Stimulated activated CD8-positive, alpha-beta memory T cell treated with anti-CD3 and anti-CD28 coated beads, Interleukin-4, amount 100 ng/mL, for 24 hours (primary cell): ENCODE data around the gene PNPLA2.
A peak's percentile ranks its signal among the peaks of the same experiment; 100 is the strongest.

ENCODE experiments used
- DNase-seq: peaks from one replicate; pipeline ENCODE4 v3.0.0-alpha.2; 2020; ENCODE audit warnings: low read depth

PNPLA2 gene

GRCh38 chr11:818396-819128, at the start of gene PNPLA2:
TSS of gene PNPLA2 (plus strand) at chr11:818914. CDS start at chr11:819719, 805 bp downstream.
- no peak for DNase-seq

GRCh38 chr11:769887-770641, 48.6 kb upstream of the PNPLA2 start:
- no peak for DNase-seq

GRCh38 chr11:770642-771616, 47.8 kb upstream of the PNPLA2 start:
- no peak for DNase-seq

GRCh38 chr11:771617-772204, 47.0 kb upstream of the PNPLA2 start:
- DNase-seq: no peak

- DNase-seq: no peak
Measured at GRCh38 chr11:772429-773390, 46.0 kb upstream of the PNPLA2 start.

- DNase-seq: no peak
Measured at GRCh38 chr11:773425-773824, 45.3 kb upstream of the PNPLA2 start.

- no peak for DNase-seq
Measured at GRCh38 chr11:773830-774229, 44.9 kb upstream of the PNPLA2 start.

- DNase-seq: no peak
Measured at GRCh38 chr11:774873-775592, 43.7 kb upstream of the PNPLA2 start.

- no peak for DNase-seq
Measured at GRCh38 chr11:776263-776560, 42.5 kb upstream of the PNPLA2 start.

GRCh38 chr11:776561-777287, 42.0 kb upstream of the PNPLA2 start:
- no peak for DNase-seq

GRCh38 chr11:777288-778255, 41.1 kb upstream of the PNPLA2 start, which contains the start of gene GATD1:
TSS of gene GATD1 (minus strand) at chr11:777487. CDS start at chr11:777462, 25 bp downstream.
- peak; percentile 95 for DNase-seq

- no peak for DNase-seq
Measured at GRCh38 chr11:778976-779954, 39.4 kb upstream of the PNPLA2 start.

GRCh38 chr11:779955-780532, 38.7 kb upstream of the PNPLA2 start:
- DNase-seq: no peak

GRCh38 chr11:782264-783174, 36.2 kb upstream of the PNPLA2 start:
- no peak for DNase-seq

GRCh38 chr11:783581-784015, 35.1 kb upstream of the PNPLA2 start:
- no peak for DNase-seq
